ENCODE results near the gene PIAS3. TPM values are rescaled to one million over a fixed set of nuclear protein-coding genes. Genes with fewer than 3 reads are reported as not detected.

The PIAS3 gene
- total RNA-seq, 2 experiments from 2014 or later: 18.7 to 19.7 TPM

DNA sequence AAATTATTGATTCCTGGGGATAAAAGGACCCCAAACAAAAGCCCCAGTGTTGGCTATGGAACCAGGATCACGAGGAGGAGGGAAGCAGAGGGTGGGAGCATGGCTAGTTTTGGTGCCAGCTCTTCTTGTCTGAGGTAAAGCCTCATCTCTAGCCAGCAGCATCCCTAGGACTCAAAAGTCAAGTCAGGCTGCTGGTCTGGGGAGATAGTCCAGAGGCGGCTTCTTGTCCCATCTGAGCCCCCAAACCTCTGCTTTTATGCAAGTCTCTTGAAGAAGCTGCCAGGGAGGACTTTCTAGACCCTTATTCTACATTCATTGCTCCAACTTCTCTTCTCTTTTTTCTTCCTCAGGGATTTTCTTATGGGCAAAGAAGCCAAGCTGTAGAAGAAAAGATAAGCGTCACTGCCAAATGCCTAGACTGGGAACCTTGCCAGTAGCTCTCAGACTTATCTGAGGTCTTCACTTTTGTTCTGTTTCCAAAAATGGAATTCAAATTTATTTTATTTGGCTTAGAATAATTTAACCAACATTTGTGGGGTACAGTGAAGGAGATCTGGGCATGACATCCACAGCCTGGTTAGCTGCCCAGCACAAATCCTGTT lies 33.7 kb upstream of the PIAS3 start:
- no peak overlapping the region for H3K4me3 ChIP-seq (ENCODE audit: low read length)
- Mint-ChIP-seq H3K4me3 (no peak overlapping the region), H3K9me3 (no peaks in the 10 kb centered on the region), H3K27me3 (no peaks in the 10 kb centered on the region), H3K4me1 (ENCODE audit: low read depth) (no peaks in the 10 kb centered on the region), H3K27ac (no peak overlapping the region), H3K36me3 (ENCODE audit: low read depth) (peaks cover 11% of the 10 kb centered on the region)
- ATAC-seq (ENCODE audit: poor library complexity) (no peak), DNase-seq (no peak)
- H3K9me3 ChIP-seq (ENCODE audit: control insufficient read depth in 1 of 2, insufficient read depth in 1 of 2, low read length in 2 of 2): no peaks in the 10 kb centered on the region
- TF ChIP-seq CTCF (IDR thresholded peaks at IDR 0.05): no peak
- ChIA-PET POLR2A (interaction anchor here (0.9 to 1.5 kb wide), 4 partner anchors 21 to 96 kb away, joined by 3 to 6 read pairs (median 5); partner anchors contain the start of genes PIAS3 and RBM8A), CTCF (interaction anchor here (0.6 to 2.3 kb wide), 13 partner anchors 10 to 140 kb away, joined by 3 to 15 read pairs (median 4); partner anchors contain the start of genes ANKRD34A, ITGA10, LIX1L and PIAS3)
- no peaks in the 10 kb centered on the region for H3K4me1 ChIP-seq (ENCODE audit: insufficient read depth, low read length)
- intact Hi-C loops (cut with DNase I, micrococcal nuclease): loop anchor here in 1 of 2 experiments (1.0 kb wide), 1 partner anchor 121 kb away; no protein-coding TSS in a partner anchor
- no peaks in the 10 kb centered on the region for H3K27me3 ChIP-seq (ENCODE audit: control insufficient read depth in 1 of 2, insufficient read depth in 2 of 2, low read length in 2 of 2)
- H3K27ac ChIP-seq (ENCODE audit: low read depth in 1 of 2, low read length in 2 of 2): no peak overlapping the region
- no peaks in the 10 kb centered on the region for H3K36me3 ChIP-seq (ENCODE audit: insufficient read depth, low read length)

- H3K27me3 Mint-ChIP-seq: no peaks in the 10 kb centered on the region
- no peaks in the 10 kb centered on the region for H3K36me3 ChIP-seq (ENCODE audit: insufficient read depth, low read length)
- H3K9me3 ChIP-seq (ENCODE audit: control insufficient read depth in 1 of 2, insufficient read depth in 1 of 2, low read length in 2 of 2): no peaks in the 10 kb centered on the region
- peaks cover 5% of the 10 kb centered on the region for H3K36me3 Mint-ChIP-seq (ENCODE audit: low read depth)
- H3K4me1 Mint-ChIP-seq (ENCODE audit: low read depth): no peaks in the 10 kb centered on the region
- peak; percentile 70 for ATAC-seq (ENCODE audit: poor library complexity)
- intact Hi-C loops (cut with DNase I, micrococcal nuclease): loop anchor here (1.0 kb wide), 1 partner anchor 121 kb away; no protein-coding TSS in a partner anchor
- H3K27me3 ChIP-seq (ENCODE audit: control insufficient read depth in 1 of 2, insufficient read depth in 2 of 2, low read length in 2 of 2): no peaks in the 10 kb centered on the region
- ChIA-PET CTCF (interaction anchor here (0.6 to 2.3 kb wide), 20 partner anchors 9 to 140 kb away, joined by 3 to 15 read pairs (median 3); partner anchors contain the start of genes ANKRD34A, ITGA10, LIX1L and PIAS3), POLR2A (interaction anchor here (0.9 to 1.5 kb wide), 6 partner anchors 33 to 146 kb away, joined by 3 to 6 read pairs (median 4); partner anchors contain the start of genes ANKRD34A, PIAS3, POLR3GL and RBM8A)
- H3K4me3 ChIP-seq (ENCODE audit: low read length): no peak overlapping the region
- no peaks in the 10 kb centered on the region for H3K4me1 ChIP-seq (ENCODE audit: insufficient read depth, low read length)
- DNase-seq: peak; percentile 18 to 70 (median 40)
- no peaks in the 10 kb centered on the region for H3K9me3 Mint-ChIP-seq
- peak; percentile 82 for TF ChIP-seq CTCF (IDR thresholded peaks at IDR 0.05)
- H3K27ac Mint-ChIP-seq: no peak overlapping the region
- H3K27ac ChIP-seq (ENCODE audit: low read depth in 1 of 2, low read length in 2 of 2): no peak overlapping the region
- H3K4me3 Mint-ChIP-seq: no peak overlapping the region
These were observed 33.0 kb upstream of the PIAS3 start for GRCh38 chr1:145891587-145892485.

- no peaks in the 10 kb centered on the region for H3K36me3 ChIP-seq (ENCODE audit: insufficient read depth, low read length)
- intact Hi-C loops (cut with DNase I, micrococcal nuclease): loop anchor here in 1 of 2 experiments (1.0 kb wide), 1 partner anchor 122 kb away; no protein-coding TSS in a partner anchor
- H3K27ac ChIP-seq (ENCODE audit: low read depth in 1 of 2, low read length in 2 of 2): no peak overlapping the region
- no peaks in the 10 kb centered on the region for H3K9me3 ChIP-seq (ENCODE audit: control insufficient read depth in 1 of 2, insufficient read depth in 1 of 2, low read length in 2 of 2)
- ChIA-PET POLR2A (interaction anchor here (0.9 to 1.5 kb wide), 5 partner anchors 36 to 147 kb away, joined by 3 to 6 read pairs (median 3); partner anchors contain the start of genes ANKRD34A, POLR3GL and RBM8A), CTCF (interaction anchor here (0.6 to 2.3 kb wide), 14 partner anchors 9 to 129 kb away, joined by 3 to 15 read pairs (median 4); partner anchors contain the start of genes ANKRD34A, LIX1L, PIAS3 and POLR3GL)
- Mint-ChIP-seq H3K4me1 (ENCODE audit: low read depth) (peaks cover 3% of the 10 kb centered on the region), H3K4me3 (no peak overlapping the region), H3K27me3 (no peaks in the 10 kb centered on the region), H3K27ac (no peak overlapping the region), H3K9me3 (no peaks in the 10 kb centered on the region), H3K36me3 (ENCODE audit: low read depth) (no peaks in the 10 kb centered on the region)
- no peak for TF ChIP-seq CTCF (IDR thresholded peaks at IDR 0.05)
- DNase-seq: no peak
- ATAC-seq (ENCODE audit: poor library complexity): no peak
- H3K27me3 ChIP-seq (ENCODE audit: control insufficient read depth in 1 of 2, insufficient read depth in 2 of 2, low read length in 2 of 2): no peaks in the 10 kb centered on the region
- H3K4me3 ChIP-seq (ENCODE audit: low read length): no peak overlapping the region
- H3K4me1 ChIP-seq (ENCODE audit: insufficient read depth, low read length): peaks cover 4% of the 10 kb centered on the region
These were observed 32.3 kb upstream of the PIAS3 start for GRCh38 chr1:145891143-145891542.
